ENCODE data around the gene OR2H1. TPM values are rescaled to one million over a fixed set of nuclear protein-coding genes. Genes with fewer than 3 reads are reported as not detected.

Gene OR2H1
- total RNA-seq, 1 donor from 2014 or later, result not detected

GRCh38 chr6:29478740-29479139, 21.8 kb downstream of the OR2H1 start:
- Histone ChIP-seq H3K9ac (ENCODE audit: low read depth in 1 of 3, low read length in 3 of 3) (no peak overlapping the region), H3K27ac (ENCODE audit: low read depth, low read length) (no peak overlapping the region), H3K4me1 (ENCODE audit: control insufficient read depth in 3 of 3, insufficient read depth in 3 of 3, low read length in 3 of 3) (no peaks in the 10 kb centered on the region), H3K27me3 (ENCODE audit: control insufficient read depth in 3 of 3, insufficient read depth in 3 of 3, low read length in 3 of 3) (peaks cover 0 to 4% (median 0%) of the 10 kb centered on the region in 3 donors), H3K4me3 (ENCODE audit: low read length in 3 of 3) (no peak overlapping the region), H3K36me3 (ENCODE audit: control insufficient read depth in 3 of 3, insufficient read depth in 3 of 3, low read length in 3 of 3) (no peaks in the 10 kb centered on the region), H3K9me3 (ENCODE audit: control insufficient read depth in 3 of 3, low read length in 3 of 3) (no peaks in the 10 kb centered on the region)

DNA sequence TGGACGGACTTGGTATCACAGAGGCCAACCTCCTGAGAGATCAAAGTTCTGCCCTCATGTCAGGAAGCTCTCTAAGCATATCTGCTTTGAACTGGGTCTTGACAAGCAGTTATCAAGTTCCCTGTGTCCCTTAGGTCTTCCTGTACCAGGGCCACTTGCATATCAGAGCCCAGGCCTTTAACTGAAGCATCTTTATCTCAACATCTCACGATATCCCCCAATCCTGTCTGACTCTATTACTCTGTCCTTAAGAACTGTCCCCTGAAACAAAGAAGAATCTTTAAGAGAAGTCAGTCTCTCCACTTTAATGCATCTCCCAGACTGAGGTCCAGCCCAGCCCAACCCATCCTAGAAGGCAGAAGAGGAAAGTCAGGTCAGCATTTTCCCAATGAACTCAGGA, 22.6 kb downstream of the OR2H1 start:
- Histone ChIP-seq H3K9me3 (ENCODE audit: control insufficient read depth in 3 of 3, low read length in 3 of 3) (no peaks in the 10 kb centered on the region), H3K27me3 (ENCODE audit: control insufficient read depth in 3 of 3, insufficient read depth in 3 of 3, low read length in 3 of 3) (peaks cover 0 to 4% (median 0%) of the 10 kb centered on the region in 3 donors), H3K36me3 (ENCODE audit: control insufficient read depth in 3 of 3, insufficient read depth in 3 of 3, low read length in 3 of 3) (no peaks in the 10 kb centered on the region), H3K4me3 (ENCODE audit: low read length in 3 of 3) (no peak overlapping the region), H3K4me1 (ENCODE audit: control insufficient read depth in 3 of 3, insufficient read depth in 3 of 3, low read length in 3 of 3) (no peaks in the 10 kb centered on the region), H3K9ac (ENCODE audit: low read depth in 1 of 3, low read length in 3 of 3) (no peak overlapping the region), H3K27ac (ENCODE audit: low read depth, low read length) (no peak overlapping the region)

DNA sequence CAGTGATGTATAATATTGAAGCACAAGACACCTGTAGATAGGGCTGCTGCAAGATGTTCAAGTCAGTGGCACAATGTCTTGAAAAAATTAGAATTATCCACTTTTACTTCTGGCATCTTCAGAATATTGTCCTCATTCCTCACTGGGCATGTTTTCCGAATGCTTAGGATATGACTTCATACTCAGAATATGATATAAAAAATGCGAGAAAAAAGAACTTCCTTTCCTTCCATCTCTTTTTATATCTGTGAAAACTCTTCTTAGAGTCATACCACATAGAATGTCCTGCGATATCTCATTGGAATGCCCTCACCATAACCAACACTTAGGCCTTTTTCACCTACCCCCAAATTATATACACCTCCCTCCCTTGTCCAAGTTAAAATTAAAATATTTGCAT, 26.2 kb downstream of the OR2H1 start:
- no peak overlapping the region for H3K9ac ChIP-seq (ENCODE audit: low read depth in 1 of 3, low read length in 3 of 3)
- no peaks in the 10 kb centered on the region for H3K9me3 ChIP-seq (ENCODE audit: control insufficient read depth in 3 of 3, low read length in 3 of 3)
- H3K36me3 ChIP-seq (ENCODE audit: control insufficient read depth in 3 of 3, insufficient read depth in 3 of 3, low read length in 3 of 3), result no peaks in the 10 kb centered on the region
- no peak overlapping the region for H3K27ac ChIP-seq (ENCODE audit: low read depth, low read length)
- H3K4me1 ChIP-seq (ENCODE audit: control insufficient read depth in 3 of 3, insufficient read depth in 3 of 3, low read length in 3 of 3), result no peaks in the 10 kb centered on the region
- H3K4me3 ChIP-seq (ENCODE audit: low read length in 3 of 3), result no peak overlapping the region
- peaks cover 0 to under 1% (median 0%) of the 10 kb centered on the region in 3 donors for H3K27me3 ChIP-seq (ENCODE audit: control insufficient read depth in 3 of 3, insufficient read depth in 3 of 3, low read length in 3 of 3)

GRCh38 chr6:29483735-29484134, 26.8 kb downstream of the OR2H1 start:
- no peak overlapping the region for H3K9ac ChIP-seq (ENCODE audit: low read depth in 1 of 3, low read length in 3 of 3)
- H3K27me3 ChIP-seq (ENCODE audit: control insufficient read depth in 3 of 3, insufficient read depth in 3 of 3, low read length in 3 of 3), result no peaks in the 10 kb centered on the region
- no peaks in the 10 kb centered on the region for H3K4me1 ChIP-seq (ENCODE audit: control insufficient read depth in 3 of 3, insufficient read depth in 3 of 3, low read length in 3 of 3)
- no peaks in the 10 kb centered on the region for H3K9me3 ChIP-seq (ENCODE audit: control insufficient read depth in 3 of 3, low read length in 3 of 3)
- H3K27ac ChIP-seq (ENCODE audit: low read depth, low read length), result no peak overlapping the region
- H3K36me3 ChIP-seq (ENCODE audit: control insufficient read depth in 3 of 3, insufficient read depth in 3 of 3, low read length in 3 of 3), result no peaks in the 10 kb centered on the region
- no peak overlapping the region for H3K4me3 ChIP-seq (ENCODE audit: low read length in 3 of 3)

DNA sequence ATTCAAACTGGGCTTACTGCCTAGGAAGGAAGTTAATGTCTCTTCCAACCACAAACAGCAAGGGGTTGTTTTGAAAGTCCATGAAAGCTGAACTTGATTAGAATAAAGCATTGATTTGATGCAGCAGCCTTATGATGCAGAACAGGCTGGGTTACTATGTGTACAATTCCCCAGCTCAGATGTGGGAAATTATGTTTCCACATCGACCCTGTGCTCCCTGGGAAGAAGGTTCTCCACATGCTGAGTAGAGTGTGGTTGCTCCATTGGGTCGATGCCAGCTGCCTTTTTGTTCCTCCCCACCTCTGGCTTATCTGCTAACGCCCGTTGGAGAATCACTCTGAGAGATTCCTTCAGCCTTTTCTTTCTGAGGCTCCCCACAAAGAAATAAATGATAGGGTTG, 29.6 kb downstream of the OR2H1 start:
- Histone ChIP-seq H3K4me3 (ENCODE audit: low read length in 3 of 3) (no peak overlapping the region), H3K4me1 (ENCODE audit: control insufficient read depth in 3 of 3, insufficient read depth in 3 of 3, low read length in 3 of 3) (no peaks in the 10 kb centered on the region), H3K9me3 (ENCODE audit: control insufficient read depth in 3 of 3, low read length in 3 of 3) (peaks cover 0 to 2% (median 0%) of the 10 kb centered on the region in 3 donors), H3K36me3 (ENCODE audit: control insufficient read depth in 3 of 3, insufficient read depth in 3 of 3, low read length in 3 of 3) (no peaks in the 10 kb centered on the region), H3K27me3 (ENCODE audit: control insufficient read depth in 3 of 3, insufficient read depth in 3 of 3, low read length in 3 of 3) (no peaks in the 10 kb centered on the region), H3K9ac (ENCODE audit: low read depth in 1 of 3, low read length in 3 of 3) (no peak overlapping the region), H3K27ac (ENCODE audit: low read depth, low read length) (no peak overlapping the region)

DNA sequence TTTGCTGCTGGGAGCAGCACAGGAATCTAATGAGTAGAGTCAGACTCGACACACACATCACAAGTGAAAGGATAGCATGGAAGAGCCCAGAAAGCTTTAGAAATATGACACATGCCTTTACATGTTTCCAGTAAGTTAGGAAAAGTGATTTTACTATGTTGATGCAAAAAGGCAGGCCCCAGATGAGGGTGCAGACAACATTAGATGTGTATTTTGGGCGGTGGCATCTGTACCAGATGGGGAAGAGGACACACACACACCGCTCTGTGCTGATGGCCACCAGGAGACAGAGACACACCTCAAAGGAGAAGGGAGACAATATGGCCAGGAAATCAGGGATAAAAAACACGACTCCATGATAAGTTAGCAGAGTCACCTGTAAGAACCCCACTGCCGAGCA, 30.2 kb downstream of the OR2H1 start:
- Histone ChIP-seq H3K27ac (ENCODE audit: low read depth, low read length) (no peak overlapping the region), H3K4me1 (ENCODE audit: control insufficient read depth in 3 of 3, insufficient read depth in 3 of 3, low read length in 3 of 3) (no peaks in the 10 kb centered on the region), H3K9ac (ENCODE audit: low read depth in 1 of 3, low read length in 3 of 3) (no peak overlapping the region), H3K27me3 (ENCODE audit: control insufficient read depth in 3 of 3, insufficient read depth in 3 of 3, low read length in 3 of 3) (no peaks in the 10 kb centered on the region), H3K36me3 (ENCODE audit: control insufficient read depth in 3 of 3, insufficient read depth in 3 of 3, low read length in 3 of 3) (no peaks in the 10 kb centered on the region), H3K4me3 (ENCODE audit: low read length in 3 of 3) (no peak overlapping the region), H3K9me3 (ENCODE audit: control insufficient read depth in 3 of 3, low read length in 3 of 3) (peaks cover 0 to 2% (median 0%) of the 10 kb centered on the region in 3 donors)

DNA sequence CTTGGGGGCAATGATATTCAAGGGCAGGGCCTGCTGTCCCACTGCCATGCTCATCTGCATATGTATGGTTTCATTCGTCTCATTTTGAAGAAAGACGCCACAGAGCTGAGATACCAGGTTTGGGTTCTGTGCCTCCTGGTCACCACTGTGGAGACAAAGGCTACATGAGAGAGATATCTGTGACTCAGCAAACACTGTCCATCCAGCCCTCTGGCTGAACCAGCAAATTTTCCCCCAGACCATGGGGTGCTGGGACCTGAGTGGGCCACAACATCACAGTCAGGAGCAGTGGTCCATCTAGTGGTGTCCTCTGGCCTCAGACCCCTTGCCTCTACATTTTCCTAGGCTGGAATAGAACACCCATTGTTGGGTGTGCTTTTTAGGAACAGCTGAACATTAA, 30.7 kb downstream of the OR2H1 start, which contains the start of gene MAS1L:
Gene MAS1L, minus strand, starts transcription at position 297 of the 400 bp plus-strand sequence. Its CDS starts 54 bp downstream, at position 243.
- H3K27ac ChIP-seq (ENCODE audit: low read depth, low read length), result no peak within 1 kb of the TSS
- no peak within 1 kb of the TSS for H3K4me3 ChIP-seq (ENCODE audit: low read length in 3 of 3)
- no peak within 1 kb of the TSS for H3K9ac ChIP-seq (ENCODE audit: low read depth in 1 of 3, low read length in 3 of 3)
- peaks cover 0 to 2% (median 0%) of the 10 kb centered on the region in 3 donors for H3K9me3 ChIP-seq (ENCODE audit: control insufficient read depth in 3 of 3, low read length in 3 of 3)
- no peaks in the 10 kb centered on the region for H3K4me1 ChIP-seq (ENCODE audit: control insufficient read depth in 3 of 3, insufficient read depth in 3 of 3, low read length in 3 of 3)
- H3K36me3 ChIP-seq (ENCODE audit: control insufficient read depth in 3 of 3, insufficient read depth in 3 of 3, low read length in 3 of 3), result no peaks in the 10 kb centered on the region
- no peaks in the 10 kb centered on the region for H3K27me3 ChIP-seq (ENCODE audit: control insufficient read depth in 3 of 3, insufficient read depth in 3 of 3, low read length in 3 of 3)

- Histone ChIP-seq H3K4me1 (ENCODE audit: control insufficient read depth in 3 of 3, insufficient read depth in 3 of 3, low read length in 3 of 3) (no peaks in the 10 kb centered on the region), H3K4me3 (ENCODE audit: low read length in 3 of 3) (no peak overlapping the region), H3K9ac (ENCODE audit: low read depth in 1 of 3, low read length in 3 of 3) (no peak overlapping the region), H3K27me3 (ENCODE audit: control insufficient read depth in 3 of 3, insufficient read depth in 3 of 3, low read length in 3 of 3) (no peaks in the 10 kb centered on the region), H3K27ac (ENCODE audit: low read depth, low read length) (no peak overlapping the region), H3K36me3 (ENCODE audit: control insufficient read depth in 3 of 3, insufficient read depth in 3 of 3, low read length in 3 of 3) (no peaks in the 10 kb centered on the region), H3K9me3 (ENCODE audit: control insufficient read depth in 3 of 3, low read length in 3 of 3) (peaks cover 0 to 2% (median 0%) of the 10 kb centered on the region in 3 donors)
These were observed 31.9 kb downstream of the OR2H1 start for GRCh38 chr6:29488874-29489273.

- no peak overlapping the region for H3K9ac ChIP-seq (ENCODE audit: low read depth in 1 of 3, low read length in 3 of 3)
- H3K4me3 ChIP-seq (ENCODE audit: low read length in 3 of 3), result no peak overlapping the region
- no peaks in the 10 kb centered on the region for H3K36me3 ChIP-seq (ENCODE audit: control insufficient read depth in 3 of 3, insufficient read depth in 3 of 3, low read length in 3 of 3)
- H3K27me3 ChIP-seq (ENCODE audit: control insufficient read depth in 3 of 3, insufficient read depth in 3 of 3, low read length in 3 of 3), result no peaks in the 10 kb centered on the region
- no peaks in the 10 kb centered on the region for H3K4me1 ChIP-seq (ENCODE audit: control insufficient read depth in 3 of 3, insufficient read depth in 3 of 3, low read length in 3 of 3)
- H3K9me3 ChIP-seq (ENCODE audit: control insufficient read depth in 3 of 3, low read length in 3 of 3), result peaks cover 0 to 2% (median 0%) of the 10 kb centered on the region in 3 donors
- H3K27ac ChIP-seq (ENCODE audit: low read depth, low read length), result no peak overlapping the region
These were observed 32.3 kb downstream of the OR2H1 start for GRCh38 chr6:29489286-29489685.

- no peaks in the 10 kb centered on the region for H3K36me3 ChIP-seq (ENCODE audit: control insufficient read depth in 3 of 3, insufficient read depth in 3 of 3, low read length in 3 of 3)
- no peak overlapping the region for H3K9ac ChIP-seq (ENCODE audit: low read depth in 1 of 3, low read length in 3 of 3)
- H3K27ac ChIP-seq (ENCODE audit: low read depth, low read length), result no peak overlapping the region
- H3K9me3 ChIP-seq (ENCODE audit: control insufficient read depth in 3 of 3, low read length in 3 of 3), result peaks cover 0 to 2% (median 0%) of the 10 kb centered on the region in 3 donors
- no peaks in the 10 kb centered on the region for H3K4me1 ChIP-seq (ENCODE audit: control insufficient read depth in 3 of 3, insufficient read depth in 3 of 3, low read length in 3 of 3)
- no peaks in the 10 kb centered on the region for H3K27me3 ChIP-seq (ENCODE audit: control insufficient read depth in 3 of 3, insufficient read depth in 3 of 3, low read length in 3 of 3)
- H3K4me3 ChIP-seq (ENCODE audit: low read length in 3 of 3), result no peak overlapping the region
These were observed 33.1 kb downstream of the OR2H1 start for GRCh38 chr6:29490055-29490454.
